Mucosa of rectum (tissue), 2 donors: ENCODE data around the gene TMEM121.

Experiments used
- H3K27ac ChIP-seq, 2 donors: one replicate each; pipeline ENCODE4 v1.7.0; 2013; ENCODE audit warnings: inconsistent platforms in 2 of 2, low read depth in 2 of 2, low read length in 2 of 2
- H3K27me3 ChIP-seq, 2 donors: one replicate each; pipeline ENCODE4 v1.7.0; 2013; ENCODE audit warnings: low read length in 2 of 2; ENCODE audit not compliant: control insufficient read depth in 2 of 2, insufficient read depth in 2 of 2
- H3K36me3 ChIP-seq, 2 donors: one replicate each; pipeline ENCODE4 v1.7.0; 2013; ENCODE audit warnings: low read length in 2 of 2; ENCODE audit not compliant: control insufficient read depth in 2 of 2, insufficient read depth in 2 of 2
- H3K4me1 ChIP-seq, 2 donors: one replicate each; pipeline ENCODE4 v1.7.0; 2013; ENCODE audit warnings: low read length in 2 of 2, mild to moderate bottlenecking in 1 of 2; ENCODE audit not compliant: control insufficient read depth in 2 of 2, insufficient read depth in 2 of 2
- H3K4me3 ChIP-seq, 2 donors: one replicate each; pipeline ENCODE4 v1.7.0; 2013; ENCODE audit warnings: low read length in 2 of 2
- H3K9ac ChIP-seq, 2 donors: one replicate each; pipeline ENCODE4 v1.7.0; 2013; ENCODE audit warnings: low read length in 2 of 2, low read depth in 1 of 2, mild to moderate bottlenecking in 1 of 2
- H3K9me3 ChIP-seq, 2 donors: one replicate each; pipeline ENCODE4 v1.7.0; 2013; ENCODE audit warnings: low read length in 2 of 2; ENCODE audit not compliant: control insufficient read depth in 2 of 2
- donor health status: healthy.
- donor health status: Normal muscosa, but diverticular disease.

TMEM121 gene

DNA sequence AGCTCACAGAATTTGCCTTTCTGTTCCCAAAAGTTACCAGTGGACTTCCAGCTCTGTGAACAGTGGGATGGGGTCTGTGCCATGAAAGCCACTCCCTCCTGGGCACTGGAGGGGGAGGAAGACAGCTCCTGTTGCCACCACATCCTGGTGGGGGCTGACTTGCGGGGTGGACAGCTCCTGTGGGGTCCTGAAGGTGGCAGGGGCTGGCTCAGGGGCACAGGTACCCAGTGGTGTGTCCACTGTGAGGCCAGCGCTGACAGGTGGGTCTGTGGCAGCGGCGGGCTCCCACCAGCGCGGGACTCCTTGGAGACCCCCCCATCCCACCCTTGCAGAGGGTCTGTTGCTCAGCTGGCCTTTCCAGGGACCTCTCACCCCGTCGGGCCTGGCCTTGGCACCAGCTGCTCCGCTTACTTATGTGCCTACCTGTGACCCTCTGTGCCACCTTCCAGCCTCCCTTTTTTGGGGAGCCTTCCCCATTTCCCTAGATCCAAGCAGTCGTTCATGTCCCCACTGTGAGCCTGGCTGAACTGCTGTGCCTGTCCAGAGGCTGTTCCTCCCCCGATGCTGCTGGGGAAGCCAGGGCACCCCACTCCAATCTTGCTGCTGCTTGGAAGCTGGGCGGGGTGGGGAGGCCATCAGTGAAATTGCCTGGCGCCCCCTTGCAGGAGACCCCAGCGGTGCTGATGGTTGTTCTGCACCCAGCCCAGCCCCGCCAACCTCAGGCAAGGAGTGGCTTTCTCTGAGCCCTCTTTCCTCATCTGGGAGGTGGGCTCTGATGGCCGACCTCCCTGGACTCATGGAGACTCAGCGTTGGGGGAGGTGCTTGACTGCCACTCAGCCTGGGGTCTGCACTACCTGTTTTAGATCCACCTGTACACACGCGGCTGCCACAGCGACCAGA lies 33.2 kb upstream of the TMEM121 start:
- no peak overlapping the region for H3K9ac ChIP-seq
- H3K4me3 ChIP-seq = no peak overlapping the region
- no peaks in the 10 kb centered on the region for H3K27me3 ChIP-seq
- no peak overlapping the region for H3K27ac ChIP-seq
- H3K4me1 ChIP-seq = peaks cover 15 to 18% of the 10 kb centered on the region in 2 donors
- no peaks in the 10 kb centered on the region for H3K9me3 ChIP-seq
- H3K36me3 ChIP-seq = no peaks in the 10 kb centered on the region

DNA sequence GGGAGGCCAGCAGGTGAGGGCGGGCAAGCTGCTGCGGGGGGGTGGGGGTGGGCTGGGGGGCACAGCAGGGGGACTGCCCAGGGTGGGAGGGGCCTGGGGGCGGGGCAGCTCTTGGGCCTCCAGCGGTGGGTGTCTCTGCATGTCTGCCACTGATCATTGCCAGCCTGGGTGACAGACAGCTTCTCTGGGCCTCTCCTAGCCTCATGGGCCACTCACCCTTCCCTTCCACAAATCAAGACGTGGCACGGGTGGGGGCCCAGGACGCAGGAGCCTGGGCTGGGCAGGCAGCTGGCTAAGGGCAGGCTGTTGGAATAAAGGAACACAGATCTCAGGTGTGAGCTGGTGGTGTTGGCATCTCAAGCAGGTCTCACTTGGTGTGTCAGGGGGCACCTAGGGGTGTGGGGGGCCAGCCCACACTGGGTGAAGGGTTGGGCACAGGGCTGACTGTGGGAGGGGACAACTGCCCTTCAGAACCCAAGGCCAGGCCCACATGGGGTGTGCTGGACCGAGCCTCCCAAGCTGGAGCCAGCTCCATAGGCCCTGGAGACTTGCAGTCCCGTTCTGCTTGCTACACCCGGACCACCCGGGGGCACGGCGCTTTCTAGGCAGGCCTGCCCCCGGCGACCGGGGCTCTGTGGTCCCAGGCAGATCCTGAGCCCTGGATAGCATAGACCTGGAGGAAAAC lies 32.3 kb upstream of the TMEM121 start:
- H3K4me3 ChIP-seq = no peak overlapping the region
- peaks cover 7 to 10% of the 10 kb centered on the region in 2 donors for H3K4me1 ChIP-seq
- H3K27ac ChIP-seq = no peak overlapping the region
- no peaks in the 10 kb centered on the region for H3K27me3 ChIP-seq
- no peaks in the 10 kb centered on the region for H3K9me3 ChIP-seq
- no peak overlapping the region for H3K9ac ChIP-seq
- no peaks in the 10 kb centered on the region for H3K36me3 ChIP-seq

DNA sequence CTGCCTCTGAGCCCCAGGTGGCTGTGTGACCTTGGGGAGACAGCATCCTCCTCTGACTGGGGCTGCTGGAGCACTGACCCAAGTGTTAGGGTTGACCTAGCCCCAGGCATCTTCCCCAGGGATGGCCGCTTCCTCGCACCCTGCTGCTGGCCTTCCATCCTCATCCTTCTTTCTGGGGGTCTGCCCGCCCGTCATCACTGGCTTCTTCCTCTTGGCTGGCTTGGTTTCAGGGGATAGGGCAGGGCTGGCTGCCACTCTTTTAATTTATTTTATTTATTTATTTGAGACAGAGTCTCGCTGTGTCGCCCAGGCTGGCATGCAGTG lies 31.8 kb upstream of the TMEM121 start:
- Histone ChIP-seq H3K27me3 (no peaks in the 10 kb centered on the region), H3K9ac (no peak overlapping the region), H3K27ac (no peak overlapping the region), H3K4me1 (peaks cover 2 to 5% of the 10 kb centered on the region in 2 donors), H3K36me3 (no peaks in the 10 kb centered on the region), H3K4me3 (no peak overlapping the region), H3K9me3 (no peaks in the 10 kb centered on the region)

DNA sequence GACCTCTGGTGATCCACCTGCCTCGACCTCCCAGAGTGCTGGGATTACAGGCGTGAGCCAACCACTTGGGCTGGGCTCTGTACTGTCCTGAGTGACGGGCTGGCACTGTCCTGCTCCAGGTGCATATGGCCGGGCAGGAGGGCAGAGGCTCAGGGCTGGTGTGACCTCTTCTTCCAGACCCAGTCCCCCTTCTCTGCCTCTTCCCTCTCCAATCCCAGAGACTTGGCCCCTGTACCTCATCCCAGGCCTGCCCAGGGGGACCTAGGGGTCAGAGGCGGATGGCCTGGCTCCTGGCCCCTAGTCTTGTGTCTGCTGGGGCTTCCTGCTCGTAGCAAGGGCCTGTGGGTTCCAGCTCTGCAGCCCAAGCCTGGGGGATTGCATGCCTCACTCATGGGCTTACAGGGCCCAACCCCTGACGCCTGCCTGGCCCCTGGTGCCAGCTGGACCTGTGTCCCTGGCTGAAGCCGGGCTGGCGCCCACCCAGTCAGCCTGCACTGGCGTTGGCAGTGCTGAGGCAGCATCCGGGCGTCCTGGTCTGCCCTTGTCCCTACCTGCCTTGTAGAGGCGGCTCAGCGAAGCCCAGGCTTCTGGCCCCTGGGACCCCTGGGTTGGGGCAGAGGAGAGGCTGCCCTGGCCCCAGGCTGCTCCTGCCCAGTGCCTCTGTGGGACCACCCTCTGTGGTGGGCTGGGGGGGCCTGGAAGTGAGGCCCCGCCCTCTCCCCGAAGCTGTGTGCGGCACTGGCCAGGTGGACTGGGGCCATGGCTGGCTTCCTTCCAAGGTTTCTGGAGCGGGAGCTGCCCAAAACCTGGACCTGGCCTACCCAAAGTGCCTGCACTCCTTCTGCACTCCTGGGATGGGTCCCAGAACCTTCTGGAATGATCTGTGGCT lies 31.0 kb upstream of the TMEM121 start:
- H3K4me1 ChIP-seq = peaks cover 0 to 5% of the 10 kb centered on the region in 2 donors
- H3K9ac ChIP-seq = no peak overlapping the region
- H3K4me3 ChIP-seq = no peak overlapping the region
- H3K27ac ChIP-seq = no peak overlapping the region
- H3K36me3 ChIP-seq = no peaks in the 10 kb centered on the region
- no peaks in the 10 kb centered on the region for H3K27me3 ChIP-seq
- H3K9me3 ChIP-seq = no peaks in the 10 kb centered on the region

DNA sequence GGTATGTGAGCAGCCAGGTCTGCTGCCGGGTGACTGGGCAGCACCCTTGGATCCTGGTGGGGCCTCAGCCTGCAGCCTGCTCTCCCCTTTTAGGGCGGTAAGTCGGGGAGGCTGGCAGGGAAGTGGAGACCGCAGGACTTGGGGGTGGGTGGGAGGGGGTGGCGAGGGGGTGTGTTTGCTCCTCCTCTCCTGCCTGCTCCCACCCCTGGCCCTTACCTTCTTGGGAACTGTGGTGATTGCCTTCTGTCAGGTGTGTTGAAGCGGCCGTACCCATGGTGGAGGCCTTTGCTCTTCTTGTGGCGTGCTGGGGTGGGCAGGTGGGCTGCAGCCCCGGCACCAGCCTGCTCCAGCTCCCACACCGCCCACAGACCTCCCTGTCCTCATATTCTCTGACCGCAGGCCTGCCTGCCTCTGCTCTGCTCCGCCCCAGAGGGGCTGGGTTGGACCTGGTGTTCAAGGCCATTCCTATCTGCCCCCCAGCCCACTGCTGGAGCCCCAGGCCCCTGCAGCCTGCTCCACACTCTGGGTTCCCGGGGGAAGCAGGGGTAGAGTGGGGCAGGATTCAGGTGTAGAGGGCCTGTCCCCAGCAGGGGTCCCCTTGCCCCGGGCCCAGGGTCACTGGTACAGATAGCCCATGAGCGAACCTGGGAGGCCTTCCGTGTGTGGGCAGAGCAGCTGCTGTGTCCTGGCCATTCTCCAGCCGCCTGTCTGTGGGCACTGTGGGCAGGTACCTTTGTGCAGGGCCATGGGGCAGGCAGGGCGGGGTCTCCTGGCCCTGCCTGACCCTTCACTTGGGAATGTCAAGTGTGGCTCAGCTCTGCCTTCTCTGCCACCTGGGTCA lies 30.2 kb upstream of the TMEM121 start:
- Histone ChIP-seq H3K9me3 (no peaks in the 10 kb centered on the region), H3K27me3 (no peaks in the 10 kb centered on the region), H3K4me3 (no peak overlapping the region), H3K4me1 (peaks cover 0 to 5% of the 10 kb centered on the region in 2 donors), H3K9ac (no peak overlapping the region), H3K27ac (no peak overlapping the region), H3K36me3 (no peaks in the 10 kb centered on the region)

DNA sequence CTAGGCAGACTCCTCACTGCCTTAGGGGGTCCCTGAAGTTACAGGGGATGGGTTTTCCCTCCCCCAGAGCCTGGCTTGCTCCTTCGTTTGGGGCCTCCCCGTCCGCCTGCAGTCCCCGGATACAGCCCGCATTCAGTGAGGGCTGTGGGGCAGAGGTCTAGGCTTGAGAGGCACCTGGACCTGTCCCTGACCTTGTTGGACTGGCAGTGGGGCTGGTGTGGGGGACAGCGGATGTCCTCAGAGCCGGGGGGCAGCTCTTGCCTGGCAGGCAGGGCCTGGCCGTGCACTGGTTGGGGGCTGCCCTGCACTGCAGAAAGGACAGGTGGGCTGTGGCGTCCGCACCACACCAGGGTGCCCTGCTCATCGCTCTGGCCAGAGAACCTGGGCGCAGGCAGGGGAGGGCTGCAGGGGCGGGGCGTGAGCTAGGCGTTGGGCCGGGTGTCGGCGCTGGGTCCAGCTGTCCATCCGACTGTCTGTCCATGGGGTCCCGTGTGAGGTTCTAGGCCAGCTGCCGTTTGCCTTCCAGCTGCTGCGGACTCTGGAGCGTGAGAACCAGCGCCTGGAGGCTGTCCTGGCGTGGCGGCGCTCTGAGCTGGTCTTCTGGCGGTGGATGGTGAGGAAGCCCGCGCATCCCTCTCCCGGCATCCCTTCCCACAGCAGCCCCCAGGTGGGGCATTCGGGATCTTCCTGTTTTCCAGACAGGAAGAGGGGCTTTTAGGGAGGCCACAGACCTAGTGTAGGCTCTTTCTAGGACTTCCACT lies 29.4 kb upstream of the TMEM121 start:
- no peak overlapping the region for H3K27ac ChIP-seq
- H3K36me3 ChIP-seq = no peaks in the 10 kb centered on the region
- no peaks in the 10 kb centered on the region for H3K27me3 ChIP-seq
- H3K9ac ChIP-seq = no peak overlapping the region
- H3K4me1 ChIP-seq = peaks cover 0 to under 1% of the 10 kb centered on the region in 2 donors
- H3K4me3 ChIP-seq = no peak overlapping the region
- no peaks in the 10 kb centered on the region for H3K9me3 ChIP-seq

DNA sequence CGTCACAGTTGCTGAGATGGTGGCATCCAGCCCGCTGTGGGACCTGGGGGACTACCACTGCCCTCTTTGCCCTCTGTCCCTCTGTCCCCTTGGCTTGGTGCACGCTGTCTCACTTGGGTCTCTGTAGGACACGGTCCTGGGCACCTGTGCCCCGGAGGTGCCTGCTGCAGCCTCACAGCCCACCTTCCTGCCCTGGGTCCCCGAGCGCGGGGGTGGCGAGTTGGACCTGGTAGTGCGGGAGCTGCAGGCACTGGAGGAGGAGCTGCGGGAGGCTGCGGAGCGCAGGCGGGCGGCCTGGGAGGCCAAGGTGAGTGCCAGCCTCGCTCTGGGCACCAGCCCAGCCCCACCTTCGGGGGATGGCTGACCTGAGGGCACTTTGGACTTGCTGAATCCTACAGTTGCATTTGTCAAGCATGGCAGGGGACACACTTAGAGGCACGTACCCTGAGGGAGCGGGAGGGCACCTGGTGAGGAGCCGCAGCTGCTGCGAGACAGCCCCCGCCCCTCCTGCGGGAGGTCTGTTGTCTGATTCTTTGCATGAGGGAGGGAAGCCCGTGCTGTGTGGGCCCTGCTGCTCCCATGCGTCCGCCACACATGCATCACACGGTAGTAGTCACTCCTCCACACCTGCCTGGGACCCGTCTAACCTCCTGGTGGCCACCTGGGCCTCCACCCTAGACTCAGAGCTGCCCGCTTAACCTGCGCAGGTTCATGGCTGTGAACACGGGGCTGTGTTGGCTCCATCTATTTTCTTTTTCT lies 28.5 kb upstream of the TMEM121 start:
- H3K4me1 ChIP-seq = no peaks in the 10 kb centered on the region
- no peaks in the 10 kb centered on the region for H3K9me3 ChIP-seq
- no peaks in the 10 kb centered on the region for H3K27me3 ChIP-seq
- no peak overlapping the region for H3K9ac ChIP-seq
- H3K27ac ChIP-seq = no peak overlapping the region
- no peaks in the 10 kb centered on the region for H3K36me3 ChIP-seq
- no peak overlapping the region for H3K4me3 ChIP-seq

DNA sequence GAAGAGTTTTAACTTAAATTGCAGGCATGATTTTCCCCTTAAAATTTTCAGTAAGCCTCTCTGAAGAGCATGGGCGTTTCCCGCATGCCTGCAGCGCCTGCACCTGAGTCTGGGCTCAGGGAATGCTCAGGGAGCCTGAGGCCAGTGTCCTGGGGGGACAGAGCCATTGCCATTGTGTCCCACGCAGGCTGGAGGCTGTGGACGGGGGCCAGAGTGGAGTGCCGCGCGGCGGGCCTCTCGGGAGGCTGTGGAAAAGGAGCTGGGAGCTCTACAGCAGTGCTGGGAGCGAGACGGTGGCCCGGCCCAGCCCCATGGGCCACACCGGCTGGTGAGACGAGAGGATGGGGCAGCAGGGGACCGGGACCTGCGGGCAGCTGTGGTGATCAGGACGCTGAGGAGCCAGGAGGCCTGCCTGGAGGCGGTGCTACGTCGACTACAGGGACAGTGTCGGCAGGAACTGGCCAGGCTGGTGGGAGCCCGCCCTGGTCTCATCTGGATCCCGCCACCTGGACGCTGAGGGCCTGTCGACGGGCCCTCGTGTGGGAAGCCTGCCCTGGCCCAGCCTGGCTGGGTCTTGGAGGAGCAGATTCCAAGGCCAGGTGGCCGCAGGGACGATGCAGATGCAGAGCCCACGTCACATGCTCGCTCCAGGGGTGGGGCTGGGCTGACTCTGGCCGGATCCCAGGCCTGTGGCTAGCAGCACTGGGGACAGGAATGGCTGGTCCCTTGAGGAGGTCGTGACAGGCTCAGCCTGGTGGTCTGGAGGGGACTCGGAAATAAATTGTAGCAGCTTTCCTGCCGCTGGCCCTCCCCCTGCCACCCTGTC lies 27.7 kb upstream of the TMEM121 start:
- no peak overlapping the region for H3K27ac ChIP-seq
- no peak overlapping the region for H3K4me3 ChIP-seq
- H3K27me3 ChIP-seq = no peaks in the 10 kb centered on the region
- no peaks in the 10 kb centered on the region for H3K36me3 ChIP-seq
- H3K4me1 ChIP-seq = no peaks in the 10 kb centered on the region
- no peak overlapping the region for H3K9ac ChIP-seq
- no peaks in the 10 kb centered on the region for H3K9me3 ChIP-seq
